ENCODE results near the gene CDS1. TPM values are rescaled to one million over a fixed set of nuclear protein-coding genes. Genes with fewer than 3 reads are reported as not detected.

CDS1 gene
- total RNA-seq, 2 donors from 2014 or later, result 44.2 to 51.9 TPM

DNA sequence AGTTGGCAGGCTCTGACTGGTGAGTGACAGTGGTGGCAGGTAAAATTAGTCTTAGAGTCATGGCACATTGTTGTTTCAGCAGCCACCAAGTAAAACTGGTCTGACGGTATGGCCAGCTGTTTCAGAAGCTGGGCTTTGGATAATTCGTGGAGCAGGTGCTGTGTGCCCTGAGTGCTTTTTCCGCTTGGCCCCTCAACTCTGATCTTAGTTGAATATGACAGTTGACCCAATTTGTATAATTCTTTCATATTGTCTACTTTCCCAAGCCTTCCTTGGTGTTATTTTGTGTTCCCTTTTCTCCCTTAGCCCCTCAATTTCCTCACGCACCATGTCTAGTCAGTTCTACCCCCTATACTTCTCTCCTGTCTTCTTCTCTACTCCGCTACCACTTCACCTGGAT, 32.0 kb downstream of the CDS1 start:
- TF ChIP-seq, protein P1, sequence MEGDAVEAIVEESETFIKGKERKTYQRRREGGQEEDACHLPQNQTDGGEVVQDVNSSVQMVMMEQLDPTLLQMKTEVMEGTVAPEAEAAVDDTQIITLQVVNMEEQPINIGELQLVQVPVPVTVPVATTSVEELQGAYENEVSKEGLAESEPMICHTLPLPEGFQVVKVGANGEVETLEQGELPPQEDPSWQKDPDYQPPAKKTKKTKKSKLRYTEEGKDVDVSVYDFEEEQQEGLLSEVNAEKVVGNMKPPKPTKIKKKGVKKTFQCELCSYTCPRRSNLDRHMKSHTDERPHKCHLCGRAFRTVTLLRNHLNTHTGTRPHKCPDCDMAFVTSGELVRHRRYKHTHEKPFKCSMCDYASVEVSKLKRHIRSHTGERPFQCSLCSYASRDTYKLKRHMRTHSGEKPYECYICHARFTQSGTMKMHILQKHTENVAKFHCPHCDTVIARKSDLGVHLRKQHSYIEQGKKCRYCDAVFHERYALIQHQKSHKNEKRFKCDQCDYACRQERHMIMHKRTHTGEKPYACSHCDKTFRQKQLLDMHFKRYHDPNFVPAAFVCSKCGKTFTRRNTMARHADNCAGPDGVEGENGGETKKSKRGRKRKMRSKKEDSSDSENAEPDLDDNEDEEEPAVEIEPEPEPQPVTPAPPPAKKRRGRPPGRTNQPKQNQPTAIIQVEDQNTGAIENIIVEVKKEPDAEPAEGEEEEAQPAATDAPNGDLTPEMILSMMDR (IDR thresholded peaks at IDR 0.05), result no peak
- Histone ChIP-seq H3K4me1 (no peaks in the 10 kb centered on the region), H3K9ac (ENCODE audit: low read depth in 2 of 2, low read length in 2 of 2) (no peak overlapping the region), H3K27ac (no peak overlapping the region), H3K9me3 (no peaks in the 10 kb centered on the region), H3K36me3 (no peaks in the 10 kb centered on the region), H3K27me3 (no peaks in the 10 kb centered on the region), H3K4me3 (no peak overlapping the region)
- intact Hi-C loops (cut with DNase I), result no loop called here
- no peak for DNase-seq

- Histone ChIP-seq H3K9ac (ENCODE audit: low read depth in 2 of 2, low read length in 2 of 2) (no peak overlapping the region), H3K36me3 (no peaks in the 10 kb centered on the region), H3K27me3 (no peaks in the 10 kb centered on the region), H3K4me1 (no peaks in the 10 kb centered on the region), H3K4me3 (no peak overlapping the region), H3K27ac (no peak overlapping the region), H3K9me3 (no peaks in the 10 kb centered on the region)
- intact Hi-C loops (cut with DNase I), result no loop called here
- TF ChIP-seq, protein P1 (IDR thresholded peaks at IDR 0.05), result no peak
- no peak for DNase-seq
These were observed 32.4 kb downstream of the CDS1 start for GRCh38 chr4:84615355-84615754.

DNA sequence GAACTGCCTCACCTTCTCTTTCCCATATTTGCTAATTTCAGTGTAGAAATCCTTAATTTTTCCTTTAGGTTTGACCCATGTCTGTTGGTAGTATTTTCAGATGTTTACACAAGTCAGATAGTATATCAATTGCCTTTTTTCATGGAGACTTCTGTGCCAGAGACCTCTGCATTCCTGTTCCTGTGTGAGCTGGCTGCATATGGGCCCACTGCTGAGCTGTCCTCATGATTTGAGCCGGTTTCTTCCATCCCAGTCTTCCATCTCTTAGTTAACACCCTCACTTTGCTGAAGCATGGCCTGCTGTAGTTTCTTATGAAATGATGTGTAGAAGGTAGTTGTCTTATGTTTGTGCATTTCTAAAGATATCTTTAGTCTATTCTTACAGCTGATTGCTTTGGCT, 40.0 kb downstream of the CDS1 start:
- Histone ChIP-seq H3K9me3 (no peaks in the 10 kb centered on the region), H3K9ac (ENCODE audit: low read depth in 2 of 2, low read length in 2 of 2) (no peak overlapping the region), H3K27me3 (no peaks in the 10 kb centered on the region), H3K4me1 (no peaks in the 10 kb centered on the region), H3K36me3 (no peaks in the 10 kb centered on the region), H3K4me3 (no peak overlapping the region), H3K27ac (no peak overlapping the region)
- TF ChIP-seq, protein P1 (IDR thresholded peaks at IDR 0.05), result no peak
- intact Hi-C loops (cut with DNase I), result no loop called here
- no peak for DNase-seq

DNA sequence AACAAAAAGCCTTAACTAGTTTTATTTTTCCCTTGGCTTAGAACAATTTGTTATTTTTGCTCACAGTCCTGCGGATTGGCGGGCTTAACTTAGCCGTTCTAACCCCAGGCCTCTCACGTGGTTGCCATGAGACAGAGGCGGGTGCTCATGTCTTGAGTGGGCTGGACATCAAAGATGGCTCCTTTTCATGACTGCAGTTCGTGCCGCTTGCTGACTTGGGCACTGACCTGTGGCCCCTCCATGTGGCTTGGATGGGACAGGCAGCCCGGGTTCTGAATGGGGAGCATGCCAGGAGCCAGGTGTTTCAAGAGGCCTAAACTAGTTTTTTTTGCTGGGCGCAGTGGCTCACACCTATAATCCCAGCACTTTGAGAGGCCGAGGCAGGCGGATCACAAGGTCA, 40.7 kb downstream of the CDS1 start:
- H3K9ac ChIP-seq (ENCODE audit: low read depth in 2 of 2, low read length in 2 of 2), result no peak overlapping the region
- H3K36me3 ChIP-seq, result no peaks in the 10 kb centered on the region
- no peaks in the 10 kb centered on the region for H3K27me3 ChIP-seq
- no peak overlapping the region for H3K27ac ChIP-seq
- TF ChIP-seq, protein P1 (IDR thresholded peaks at IDR 0.05), result no peak
- no peak for DNase-seq
- H3K4me3 ChIP-seq, result no peak overlapping the region
- no peaks in the 10 kb centered on the region for H3K9me3 ChIP-seq
- intact Hi-C loops (cut with DNase I), result no loop called here
- no peaks in the 10 kb centered on the region for H3K4me1 ChIP-seq

GRCh38 chr4:84626673-84627072, 43.7 kb downstream of the CDS1 start:
- DNase-seq, result no peak
- Histone ChIP-seq H3K4me1 (no peaks in the 10 kb centered on the region), H3K27ac (no peak overlapping the region), H3K4me3 (no peak overlapping the region), H3K27me3 (no peaks in the 10 kb centered on the region), H3K36me3 (no peaks in the 10 kb centered on the region), H3K9ac (ENCODE audit: low read depth in 2 of 2, low read length in 2 of 2) (no peak overlapping the region), H3K9me3 (no peaks in the 10 kb centered on the region)
- intact Hi-C loops (cut with DNase I), result no loop called here
- TF ChIP-seq, protein P1 (IDR thresholded peaks at IDR 0.05), result no peak

GRCh38 chr4:84631573-84631972, 48.6 kb downstream of the CDS1 start:
- intact Hi-C loops (cut with DNase I), result no loop called here
- no peak overlapping the region for H3K27ac ChIP-seq
- no peaks in the 10 kb centered on the region for H3K9me3 ChIP-seq
- no peak for DNase-seq
- no peaks in the 10 kb centered on the region for H3K36me3 ChIP-seq
- no peak overlapping the region for H3K9ac ChIP-seq (ENCODE audit: low read depth in 2 of 2, low read length in 2 of 2)
- H3K4me1 ChIP-seq, result no peaks in the 10 kb centered on the region
- H3K27me3 ChIP-seq, result no peaks in the 10 kb centered on the region
- H3K4me3 ChIP-seq, result no peak overlapping the region
- TF ChIP-seq, protein P1 (IDR thresholded peaks at IDR 0.05), result no peak

Measured in colonic mucosa (tissue), 4 donors.